Right atrium auricular region (tissue), 2 donors: ENCODE data around the gene USP36. TPM values are rescaled to one million over a fixed set of nuclear protein-coding genes. Genes with fewer than 3 reads are reported as not detected.

ENCODE experiments used
- DNase-seq: peaks from one replicate; pipeline ENCODE4 v3.0.0-alpha.2; 2019; ENCODE audit warnings: low spot score
- H3K27ac ChIP-seq, 2 donors: fragments of 200-600 bp; sonication (generic); 1 replicate in 1 of 2; 2 replicates in 1 of 2; pipeline ENCODE4 v1.5.1; 2016 to 2019
- H3K27me3 ChIP-seq, 2 donors: fragments of 200-600 bp; sonication (generic); one replicate each; pipeline versions ENCODE4 v1.5.1 to v1.6.0; 2017 to 2019
- H3K36me3 ChIP-seq: fragments of 200-600 bp; sonication (generic); one replicate; pipeline ENCODE4 v1.5.1; 2016
- H3K4me1 ChIP-seq, 2 donors: fragments of 200-600 bp; sonication (generic); one replicate each; pipeline versions ENCODE4 v1.5.1 to v1.6.0; 2017 to 2019
- H3K4me3 ChIP-seq, 2 donors: fragments of 200-600 bp; sonication (generic); 1 replicate in 1 of 2; 2 replicates in 1 of 2; pipeline ENCODE4 v1.5.1; 2017 to 2019; ENCODE audit warnings: mild to moderate bottlenecking in 1 of 2, moderate library complexity in 1 of 2
- H3K9me3 ChIP-seq, 2 donors: fragments of 200-600 bp; sonication (generic); one replicate each; pipeline ENCODE4 v1.5.1; 2019
- CTCF ChIP-seq, 2 donors: fragments of 200-600 bp; sonication (generic); IDR thresholded peaks; one replicate each; pipeline ENCODE4 v1.5.1; 2019; ENCODE audit warnings: antibody characterized with exemption in 2 of 2
- total RNA-seq, 2 donors: library from RNA; depleted of rRNA; stranded (reverse); fragments of >200 nt; gene quantifications; one replicate each; pipeline ENCODE4 v1.1.0, GENCODE V29; 2016

Gene USP36
- total RNA-seq, 2 donors from 2014 or later, result 15.4 to 18.1 TPM

GRCh38 chr17:78844301-78845005 is 3.8 kb upstream of the USP36 start:
- Histone ChIP-seq H3K27ac (no peak overlapping the region), H3K4me3 (no peak overlapping the region), H3K9me3 (no peaks in the 10 kb centered on the region), H3K4me1 (peaks cover 0 to 10% of the 10 kb centered on the region in 2 donors), H3K36me3 (no peaks in the 10 kb centered on the region), H3K27me3 (no peaks in the 10 kb centered on the region)
- no peak for DNase-seq
- TF ChIP-seq CTCF (IDR thresholded peaks at IDR 0.05), result no peak

GRCh38 chr17:78842881-78843565 is 2.4 kb upstream of the USP36 start:
- no peaks in the 10 kb centered on the region for H3K27me3 ChIP-seq
- H3K36me3 ChIP-seq, result peaks cover 3% of the 10 kb centered on the region
- H3K4me3 ChIP-seq, result no peak overlapping the region
- peak in 1 of 2 donors; percentile 57 for TF ChIP-seq CTCF (IDR thresholded peaks at IDR 0.05)
- H3K4me1 ChIP-seq, result peaks cover 0 to 20% of the 10 kb centered on the region in 2 donors
- no peak overlapping the region for H3K27ac ChIP-seq
- no peak for DNase-seq
- no peaks in the 10 kb centered on the region for H3K9me3 ChIP-seq

GRCh38 chr17:78840530-78840779 is 159 bp downstream of the USP36 start:
- TF ChIP-seq CTCF (IDR thresholded peaks at IDR 0.05), result no peak
- Histone ChIP-seq H3K4me1 (peaks cover 0 to 20% of the 10 kb centered on the region in 2 donors), H3K27ac (peak overlapping the region; percentile 96 to 99), H3K27me3 (no peaks in the 10 kb centered on the region), H3K9me3 (no peaks in the 10 kb centered on the region), H3K4me3 (peak overlapping the region; percentile 90 to 91), H3K36me3 (peaks cover 28% of the 10 kb centered on the region)
- no peak for DNase-seq

- DNase-seq, result peak; percentile 65
- peak overlapping the region; percentile 90 to 91 for H3K4me3 ChIP-seq
- peaks cover 0 to 20% of the 10 kb centered on the region in 2 donors for H3K4me1 ChIP-seq
- TF ChIP-seq CTCF (IDR thresholded peaks at IDR 0.05), result no peak
- no peaks in the 10 kb centered on the region for H3K27me3 ChIP-seq
- H3K36me3 ChIP-seq, result peaks cover 33% of the 10 kb centered on the region
- H3K27ac ChIP-seq, result peak overlapping the region; percentile 96 to 99
- no peaks in the 10 kb centered on the region for H3K9me3 ChIP-seq
These were observed 668 bp downstream of the USP36 start for GRCh38 chr17:78839762-78840529.

- TF ChIP-seq CTCF (IDR thresholded peaks at IDR 0.05), result no peak
- Histone ChIP-seq H3K4me1 (peaks cover 0 to 20% of the 10 kb centered on the region in 2 donors), H3K27me3 (no peaks in the 10 kb centered on the region), H3K27ac (peak overlapping the region; percentile 96 to 99), H3K4me3 (peak overlapping the region; percentile 90 to 91), H3K9me3 (no peaks in the 10 kb centered on the region), H3K36me3 (peaks cover 40% of the 10 kb centered on the region)
- DNase-seq, result no peak
These were observed 1.3 kb downstream of the USP36 start for GRCh38 chr17:78839235-78839761.
